ENCODE measurements around the gene ITGB1BP1. TPM values are rescaled to one million over a fixed set of nuclear protein-coding genes. Genes with fewer than 3 reads are reported as not detected.

Gene ITGB1BP1
- polyA plus RNA-seq, 1 of the 3 experiments (the other 2 are of a cell fraction), result 56.6 TPM

- ChIA-PET POLR2A (no interaction called here), CTCF (no interaction called here)
- WGBS (ENCODE audit: low lambda C conversion rate), result 82% methylated on average over 3 of the region's 3 CpGs
Measured at GRCh38 chr2:9417725-9418124, 5.6 kb downstream of the ITGB1BP1 start.

More at GRCh38 chr2:9417725-9418124, 5.6 kb downstream of the ITGB1BP1 start:
- Histone ChIP-seq H3K9me2 (no peaks in the 10 kb centered on the region), H3F3A (replicated peaks; ENCODE audit: insufficient read depth) (peaks cover under 1% of the 10 kb centered on the region), H3K27ac (ENCODE audit: low read depth in 2 of 2, low read length in 1 of 2) (no peak overlapping the region), H3K4me1 (ENCODE audit: control insufficient read depth in 1 of 2, insufficient read depth in 2 of 2, low read depth in 1 of 2, low read length in 1 of 2) (peaks cover 13 to 17% of the 10 kb centered on the region in 2 experiments; a peak in 3 of 4 replicates), H4K20me1 (ENCODE audit: insufficient read depth) (peaks cover 21% of the 10 kb centered on the region), H3K36me3 (replicated peaks in 1 of 2; ENCODE audit: control insufficient read depth in 1 of 2, insufficient read depth in 2 of 2, low read length in 1 of 2) (peaks cover 24 to 33% of the 10 kb centered on the region in 2 experiments), H3K27me3 (ENCODE audit: insufficient read depth) (no peaks in the 10 kb centered on the region), H3K4me3 (ENCODE audit: low read depth in 2 of 2, low read length in 1 of 2) (no peak overlapping the region), H3K4me2 (no peak overlapping the region), H3K9ac (no peak overlapping the region), H3K79me2 (ENCODE audit: insufficient read depth) (peaks cover 99% of the 10 kb centered on the region), H3K9me3 (no peaks in the 10 kb centered on the region), H2AFZ (ENCODE audit: low read depth) (no peak overlapping the region)
- TF ChIP-seq TEAD4 (IDR thresholded peaks at IDR 0.05; ENCODE audit: borderline replicate concordance, insufficient read depth), result no peak
- no peak for TF ChIP-seq MXI1 (IDR thresholded peaks at IDR 0.05; ENCODE audit: low read depth, low read length)
- no peak for TF ChIP-seq FOXJ3 (CRISPR knock-in tag; IDR thresholded peaks at IDR 0.05)
- no peak for TF ChIP-seq RCOR1 (IDR thresholded peaks at IDR 0.05; ENCODE audit: low read length)
- TF ChIP-seq, protein P1, sequence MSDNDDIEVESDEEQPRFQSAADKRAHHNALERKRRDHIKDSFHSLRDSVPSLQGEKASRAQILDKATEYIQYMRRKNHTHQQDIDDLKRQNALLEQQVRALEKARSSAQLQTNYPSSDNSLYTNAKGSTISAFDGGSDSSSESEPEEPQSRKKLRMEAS (IDR thresholded peaks at IDR 0.05; ENCODE audit: low read depth), result no peak
- TF ChIP-seq, protein P2, sequence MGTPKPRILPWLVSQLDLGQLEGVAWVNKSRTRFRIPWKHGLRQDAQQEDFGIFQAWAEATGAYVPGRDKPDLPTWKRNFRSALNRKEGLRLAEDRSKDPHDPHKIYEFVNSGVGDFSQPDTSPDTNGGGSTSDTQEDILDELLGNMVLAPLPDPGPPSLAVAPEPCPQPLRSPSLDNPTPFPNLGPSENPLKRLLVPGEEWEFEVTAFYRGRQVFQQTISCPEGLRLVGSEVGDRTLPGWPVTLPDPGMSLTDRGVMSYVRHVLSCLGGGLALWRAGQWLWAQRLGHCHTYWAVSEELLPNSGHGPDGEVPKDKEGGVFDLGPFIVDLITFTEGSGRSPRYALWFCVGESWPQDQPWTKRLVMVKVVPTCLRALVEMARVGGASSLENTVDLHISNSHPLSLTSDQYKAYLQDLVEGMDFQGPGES (IDR thresholded peaks at IDR 0.05; ENCODE audit: low read depth, low read length), result no peak
- no peak for TF ChIP-seq SIN3A (IDR thresholded peaks at IDR 0.05; ENCODE audit: borderline replicate concordance, low read depth, low read length)
- TF ChIP-seq TAF1 (IDR thresholded peaks at IDR 0.05; ENCODE audit: borderline replicate concordance, low read depth, low read length), result no peak
- no peak for TF ChIP-seq ZBTB33 (IDR thresholded peaks at IDR 0.05; ENCODE audit: borderline replicate concordance, low read depth)
- TF ChIP-seq, protein P3, sequence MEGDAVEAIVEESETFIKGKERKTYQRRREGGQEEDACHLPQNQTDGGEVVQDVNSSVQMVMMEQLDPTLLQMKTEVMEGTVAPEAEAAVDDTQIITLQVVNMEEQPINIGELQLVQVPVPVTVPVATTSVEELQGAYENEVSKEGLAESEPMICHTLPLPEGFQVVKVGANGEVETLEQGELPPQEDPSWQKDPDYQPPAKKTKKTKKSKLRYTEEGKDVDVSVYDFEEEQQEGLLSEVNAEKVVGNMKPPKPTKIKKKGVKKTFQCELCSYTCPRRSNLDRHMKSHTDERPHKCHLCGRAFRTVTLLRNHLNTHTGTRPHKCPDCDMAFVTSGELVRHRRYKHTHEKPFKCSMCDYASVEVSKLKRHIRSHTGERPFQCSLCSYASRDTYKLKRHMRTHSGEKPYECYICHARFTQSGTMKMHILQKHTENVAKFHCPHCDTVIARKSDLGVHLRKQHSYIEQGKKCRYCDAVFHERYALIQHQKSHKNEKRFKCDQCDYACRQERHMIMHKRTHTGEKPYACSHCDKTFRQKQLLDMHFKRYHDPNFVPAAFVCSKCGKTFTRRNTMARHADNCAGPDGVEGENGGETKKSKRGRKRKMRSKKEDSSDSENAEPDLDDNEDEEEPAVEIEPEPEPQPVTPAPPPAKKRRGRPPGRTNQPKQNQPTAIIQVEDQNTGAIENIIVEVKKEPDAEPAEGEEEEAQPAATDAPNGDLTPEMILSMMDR (IDR thresholded peaks at IDR 0.05), result no peak
- TF ChIP-seq FOXM1 (IDR thresholded peaks at IDR 0.05; ENCODE audit: low read depth), result no peak
- no peak for TF ChIP-seq JUND (IDR thresholded peaks at IDR 0.05)
- no peak for TF ChIP-seq EZH2phosphoT487 (IDR thresholded peaks at IDR 0.05; ENCODE audit: borderline replicate concordance, low read depth)
- TF ChIP-seq RXRA (IDR thresholded peaks at IDR 0.05; ENCODE audit: borderline replicate concordance, low read depth), result no peak
- TF ChIP-seq REST (IDR thresholded peaks at IDR 0.05; ENCODE audit: low read depth, low read length), result no peak
- TF ChIP-seq, protein P4, sequence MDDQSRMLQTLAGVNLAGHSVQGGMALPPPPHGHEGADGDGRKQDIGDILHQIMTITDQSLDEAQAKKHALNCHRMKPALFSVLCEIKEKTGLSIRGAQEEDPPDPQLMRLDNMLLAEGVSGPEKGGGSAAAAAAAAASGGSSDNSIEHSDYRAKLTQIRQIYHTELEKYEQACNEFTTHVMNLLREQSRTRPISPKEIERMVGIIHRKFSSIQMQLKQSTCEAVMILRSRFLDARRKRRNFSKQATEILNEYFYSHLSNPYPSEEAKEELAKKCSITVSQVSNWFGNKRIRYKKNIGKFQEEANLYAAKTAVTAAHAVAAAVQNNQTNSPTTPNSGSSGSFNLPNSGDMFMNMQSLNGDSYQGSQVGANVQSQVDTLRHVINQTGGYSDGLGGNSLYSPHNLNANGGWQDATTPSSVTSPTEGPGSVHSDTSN (IDR thresholded peaks at IDR 0.05), result no peak
- DNase-seq, result no peak

Data from SK-N-SH (cell line).